GM19099 (cell line): ENCODE data around the gene NOS2.

Experiments used
- POLR2A ChIP-seq: IDR thresholded peaks from 3 replicates; pipeline ENCODE4 v1.6.1; 2011; ENCODE audit warnings: low read depth; ENCODE audit not compliant: insufficient read length; ENCODE audit errors: extremely low read depth

NOS2 gene

GRCh38 chr17:27793906-27794569, 6.3 kb downstream of the NOS2 start:
- no peak for TF ChIP-seq POLR2A

- no peak for TF ChIP-seq POLR2A
These were observed 7.0 kb downstream of the NOS2 start for GRCh38 chr17:27793168-27793905.

- no peak for TF ChIP-seq POLR2A
These were observed 8.2 kb downstream of the NOS2 start for GRCh38 chr17:27792095-27792494.

DNA sequence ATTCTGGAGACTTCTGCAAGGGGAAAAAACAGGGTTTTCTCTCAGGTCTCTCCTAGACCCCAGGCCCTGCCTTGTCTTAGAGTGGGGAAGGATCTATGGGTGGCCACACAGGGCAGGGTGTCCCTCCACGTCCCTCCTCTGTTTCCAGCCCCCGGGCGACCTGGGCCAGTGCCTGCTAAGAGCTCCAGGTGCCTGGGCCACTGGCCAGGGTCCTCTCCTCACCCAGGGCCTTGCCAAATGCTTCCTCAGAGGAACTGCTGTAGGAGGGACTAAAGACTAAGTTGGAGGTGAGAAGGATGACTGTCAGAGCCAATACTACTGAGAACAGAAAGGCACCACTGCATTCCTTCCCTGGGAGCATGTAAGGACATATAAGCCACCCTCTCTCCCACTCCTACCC, 11.4 kb downstream of the NOS2 start:
- no peak for TF ChIP-seq POLR2A

- no peak for TF ChIP-seq POLR2A
These were observed 16.6 kb downstream of the NOS2 start for GRCh38 chr17:27783440-27784350.

GRCh38 chr17:27782791-27783206, 17.5 kb downstream of the NOS2 start:
- no peak for TF ChIP-seq POLR2A

DNA sequence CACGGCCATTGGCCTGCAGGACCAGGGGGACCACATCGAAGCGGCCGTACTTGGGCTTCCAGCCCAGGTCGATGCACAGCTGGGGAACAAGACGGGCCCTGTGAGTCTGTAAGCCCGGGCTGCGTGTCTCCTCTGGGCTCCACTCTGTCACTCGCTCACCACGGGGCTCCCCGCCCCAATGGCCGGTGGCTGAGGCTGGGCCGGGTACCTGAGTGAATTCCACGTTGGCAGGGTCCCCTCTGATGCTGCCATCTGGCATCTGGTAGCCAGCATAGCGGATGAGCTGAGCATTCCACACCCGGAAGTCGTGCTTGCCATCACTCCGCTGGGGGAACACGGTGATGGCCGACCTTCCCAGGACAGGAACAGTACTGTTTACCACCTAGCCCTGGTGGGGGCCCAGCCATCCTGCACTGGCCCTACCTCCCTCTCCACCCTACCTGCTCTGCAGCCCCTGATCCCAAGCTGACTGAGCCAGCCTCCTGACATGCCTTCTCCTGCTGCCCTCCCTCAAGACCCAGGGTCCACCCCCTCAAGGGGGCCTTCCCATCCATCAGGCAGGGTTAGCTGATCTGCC, 19.4 kb downstream of the NOS2 start:
- no peak for TF ChIP-seq POLR2A

- no peak for TF ChIP-seq POLR2A
These were observed 20.1 kb downstream of the NOS2 start for GRCh38 chr17:27780092-27780827.

GRCh38 chr17:27778183-27778582, 22.1 kb downstream of the NOS2 start:
- no peak for TF ChIP-seq POLR2A

DNA sequence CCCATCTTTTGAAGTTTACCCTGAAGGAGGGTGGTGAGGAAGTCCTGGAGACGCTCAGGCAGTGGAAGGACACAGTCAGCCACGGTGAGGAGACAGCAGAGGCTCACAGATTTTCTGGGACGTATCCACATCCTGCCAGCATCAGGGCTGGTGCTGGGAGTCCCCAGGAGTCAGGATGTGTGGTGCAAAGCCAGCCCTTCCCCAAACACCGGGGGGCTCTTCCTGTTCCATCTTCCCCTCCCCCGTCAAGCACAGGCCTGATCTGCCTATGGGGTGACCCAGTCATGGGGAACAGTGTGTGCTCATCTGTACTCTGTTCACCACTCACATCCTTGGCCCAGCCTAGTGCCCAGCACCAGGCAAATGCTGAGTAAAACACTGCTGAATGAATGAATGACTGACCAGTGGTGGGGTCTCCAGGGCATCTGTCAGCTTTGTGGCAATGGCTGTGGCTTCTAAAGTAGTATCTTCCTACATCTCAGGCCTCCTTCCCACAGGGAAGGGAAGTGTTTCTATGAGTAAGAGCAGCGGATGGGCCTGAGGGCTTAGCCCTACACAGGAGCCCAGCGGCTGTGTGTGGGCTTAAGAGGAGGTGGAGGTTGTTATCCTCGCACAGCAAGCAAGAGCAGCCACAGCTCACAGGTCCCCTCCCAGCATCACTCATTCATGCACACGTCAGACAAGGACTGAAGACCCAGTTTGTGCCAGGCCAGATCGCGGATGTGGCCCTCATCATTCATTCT, 23.3 kb downstream of the NOS2 start:
- no peak for TF ChIP-seq POLR2A

- TF ChIP-seq POLR2A = no peak
These were observed 28.7 kb downstream of the NOS2 start for GRCh38 chr17:27771586-27771985.

DNA sequence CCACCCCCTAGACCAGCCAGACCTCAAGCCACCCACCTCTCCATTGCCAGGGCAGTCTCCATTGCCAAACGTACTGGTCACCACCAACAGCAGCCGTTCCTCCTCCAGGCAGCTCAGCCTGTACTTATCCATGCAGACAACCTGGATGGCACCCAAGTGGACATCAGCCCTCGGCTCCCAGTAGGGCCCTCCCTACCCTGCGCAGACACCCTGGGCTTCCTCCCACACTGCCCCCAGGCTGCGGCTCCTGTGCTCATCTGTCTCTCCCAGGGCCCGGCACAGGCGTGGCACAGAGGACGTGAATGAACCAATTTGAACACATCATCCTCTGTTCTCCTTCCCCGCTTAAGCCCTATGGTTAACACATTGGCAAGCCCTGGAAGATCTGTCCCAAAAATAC, 29.5 kb downstream of the NOS2 start:
- no peak for TF ChIP-seq POLR2A

- no peak for TF ChIP-seq POLR2A
These were observed 31.4 kb downstream of the NOS2 start for GRCh38 chr17:27768858-27769410.
